ENCODE results near the gene ADGRB2.

ADGRB2 gene

GRCh38 chr1:31715087-31715872, 48.9 kb downstream of the ADGRB2 start:
- peaks cover 24% of the 10 kb centered on the region for H3K27me3 Mint-ChIP-seq (ENCODE audit: low read depth)
- peak; percentile 85 to 93 (median 88) for TF ChIP-seq CTCF (IDR thresholded peaks at IDR 0.05; ENCODE audit: unreplicated experiment in 3 of 3)
- peak overlapping the region; percentile 79 to 86 (median 83) for H3K4me3 Mint-ChIP-seq
- H3K36me3 Mint-ChIP-seq (ENCODE audit: low read depth) = no peaks in the 10 kb centered on the region
- no peaks in the 10 kb centered on the region for H3K9me3 Mint-ChIP-seq
- H3K4me1 Mint-ChIP-seq = peaks cover 46% of the 10 kb centered on the region
- H3K27ac Mint-ChIP-seq = peak overlapping the region; percentile 93 to 99 (median 98)

DNA sequence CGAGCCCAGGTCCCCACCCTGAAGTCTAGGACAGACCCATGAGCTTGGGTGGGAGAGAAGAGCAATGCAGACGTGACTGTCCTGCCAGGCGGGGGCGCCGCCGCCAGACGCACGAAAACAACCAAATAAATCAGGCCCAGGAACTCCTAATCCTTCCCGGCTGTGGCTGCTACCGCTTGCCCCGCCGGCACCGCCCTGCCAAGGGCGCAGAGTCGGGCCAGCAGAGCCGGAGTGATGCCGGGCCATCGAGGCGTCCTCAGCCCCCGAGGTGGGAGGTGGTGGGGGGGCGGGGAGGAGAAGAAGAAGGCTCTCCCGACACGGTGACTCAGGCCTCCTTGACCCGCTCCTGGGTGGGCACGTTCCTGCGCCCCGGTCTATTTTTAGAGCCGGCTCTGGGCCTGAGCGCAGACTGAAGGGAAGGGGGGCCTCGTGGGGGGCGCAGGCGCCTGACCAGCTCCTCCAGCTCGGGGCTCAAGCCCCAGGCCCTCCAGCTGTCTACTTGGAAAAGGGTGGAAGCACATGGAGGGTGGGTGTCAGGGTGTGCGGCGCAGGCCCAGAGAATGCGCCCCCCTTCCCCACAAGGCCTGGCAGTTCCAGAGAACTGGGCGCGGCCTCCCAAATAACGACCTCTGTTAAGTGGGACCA, 49.6 kb downstream of the ADGRB2 start:
- Mint-ChIP-seq H3K27ac (peak overlapping the region; percentile 93 to 99 (median 98)), H3K9me3 (no peaks in the 10 kb centered on the region), H3K4me3 (peak overlapping the region; percentile 69 to 86 (median 79)), H3K4me1 (peaks cover 46% of the 10 kb centered on the region), H3K36me3 (ENCODE audit: low read depth) (no peaks in the 10 kb centered on the region), H3K27me3 (ENCODE audit: low read depth) (peaks cover 22% of the 10 kb centered on the region)
- TF ChIP-seq CTCF (IDR thresholded peaks at IDR 0.05; ENCODE audit: unreplicated experiment in 3 of 3) = peak in 1 of 3 experiments; percentile 37

DNA sequence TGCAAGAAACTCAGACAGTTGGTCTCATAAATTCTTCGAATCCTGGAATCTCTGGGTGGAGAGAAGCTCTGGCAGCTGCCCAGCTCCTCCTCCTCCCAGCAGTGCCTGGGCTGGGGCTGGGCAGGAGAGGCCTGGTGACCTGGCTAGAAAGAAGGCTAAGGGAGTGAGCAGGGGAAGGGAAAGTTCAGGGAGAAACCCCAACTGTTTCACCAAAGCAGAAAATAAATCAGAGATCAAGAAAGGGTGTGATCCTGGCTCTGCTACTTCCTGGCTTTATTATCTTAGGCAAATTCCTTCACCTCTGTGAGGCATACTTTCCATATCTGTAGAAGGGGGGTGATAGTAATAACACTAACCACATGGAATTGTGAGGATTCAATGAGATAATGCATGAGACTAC, 51.5 kb downstream of the ADGRB2 start:
- no peak for TF ChIP-seq CTCF (IDR thresholded peaks at IDR 0.05; ENCODE audit: unreplicated experiment in 3 of 3)
- Mint-ChIP-seq H3K4me1 (peaks cover 56% of the 10 kb centered on the region), H3K9me3 (no peaks in the 10 kb centered on the region), H3K27me3 (ENCODE audit: low read depth) (peaks cover 16% of the 10 kb centered on the region), H3K27ac (peak overlapping the region; percentile 95 to 99 (median 97)), H3K36me3 (ENCODE audit: low read depth) (no peaks in the 10 kb centered on the region), H3K4me3 (peak overlapping the region; percentile 51 to 64 (median 57))

DNA sequence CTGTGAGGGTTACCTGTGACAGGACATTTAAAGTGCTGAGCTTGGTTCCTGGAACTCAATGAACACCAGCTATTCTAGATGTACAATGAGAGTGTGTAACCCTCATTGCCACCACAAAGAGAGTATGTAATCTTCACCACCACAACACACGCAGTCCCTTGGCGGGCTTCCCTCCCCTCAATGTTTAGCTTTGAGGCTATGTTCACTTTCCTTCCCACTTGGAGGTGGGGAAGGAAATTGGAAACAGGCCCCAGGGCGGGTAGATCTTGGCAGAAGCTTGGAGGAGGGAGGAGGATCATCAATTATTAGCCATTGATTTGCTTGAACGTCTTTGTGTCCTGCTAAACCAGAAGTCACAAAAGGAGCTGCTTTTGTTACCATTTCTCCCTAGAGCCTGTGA, 52.1 kb downstream of the ADGRB2 start:
- no peaks in the 10 kb centered on the region for H3K9me3 Mint-ChIP-seq
- H3K4me1 Mint-ChIP-seq = peaks cover 58% of the 10 kb centered on the region
- TF ChIP-seq CTCF (IDR thresholded peaks at IDR 0.05; ENCODE audit: unreplicated experiment in 3 of 3) = no peak
- peak overlapping the region; percentile 10 to 57 (median 51) for H3K4me3 Mint-ChIP-seq
- no peaks in the 10 kb centered on the region for H3K36me3 Mint-ChIP-seq (ENCODE audit: low read depth)
- peak overlapping the region; percentile 95 to 99 (median 97) for H3K27ac Mint-ChIP-seq
- H3K27me3 Mint-ChIP-seq (ENCODE audit: low read depth) = peaks cover 11% of the 10 kb centered on the region

DNA sequence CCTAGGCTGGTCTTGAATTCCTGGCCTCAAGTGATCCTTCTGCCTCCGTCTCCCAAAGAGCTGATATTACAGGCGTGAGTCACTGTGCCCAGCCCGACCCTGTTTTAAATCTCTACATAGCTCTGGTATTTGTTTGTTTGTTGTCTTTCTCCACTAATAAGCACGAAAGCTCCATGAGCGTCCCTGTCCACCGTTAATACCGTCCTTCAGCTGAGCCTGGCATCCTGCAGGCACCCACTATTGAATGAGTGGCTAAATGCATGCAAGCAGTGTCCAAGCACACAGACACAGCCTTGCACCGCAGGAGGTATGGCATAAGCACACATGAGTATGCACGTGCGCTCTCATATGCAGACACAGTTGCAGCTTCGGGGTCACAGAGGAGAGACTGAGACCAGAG, 55.8 kb downstream of the ADGRB2 start:
- Mint-ChIP-seq H3K9me3 (no peaks in the 10 kb centered on the region), H3K36me3 (ENCODE audit: low read depth) (no peaks in the 10 kb centered on the region), H3K4me1 (peaks cover 68% of the 10 kb centered on the region), H3K27ac (peak overlapping the region; percentile 2 to 83 (median 79)), H3K4me3 (peak overlapping the region in 2 of 3 experiments; percentile 20 to 59), H3K27me3 (ENCODE audit: low read depth) (peaks cover 6% of the 10 kb centered on the region)
- no peak for TF ChIP-seq CTCF (IDR thresholded peaks at IDR 0.05; ENCODE audit: unreplicated experiment in 3 of 3)
